Choroid plexus epithelial cell (primary cell): ENCODE measurements around the gene C5orf46.
"Not testable (repeated sequence)": the region's sequence is repeated elsewhere in the genome, so short reads cannot be mapped to it uniquely, and the experiment has no call there.

Source experiments
- DNase-seq: peaks from one replicate; pipeline ENCODE4 v3.0.0-alpha.2; 2010; ENCODE audit warnings: low read depth
- H3K4me3 ChIP-seq: 2 replicates; pipeline ENCODE4 v1.5.1; 2011; ENCODE audit warnings: low read depth, mild to moderate bottlenecking, control low read depth, low read length, moderate library complexity
- CTCF ChIP-seq: conservative IDR thresholded peaks from 2 replicates; pipeline ENCODE4 v1.5.1; 2011; ENCODE audit warnings: low read depth, mild to moderate bottlenecking, control low read depth, inconsistent platforms, low read length, moderate library complexity

C5orf46 gene

GRCh38 chr5:147879784-147880183 lies 26.6 kb downstream of the C5orf46 start:
- no peak for TF ChIP-seq CTCF
- DNase-seq = no peak
- H3K4me3 ChIP-seq = no peak overlapping the region

DNA sequence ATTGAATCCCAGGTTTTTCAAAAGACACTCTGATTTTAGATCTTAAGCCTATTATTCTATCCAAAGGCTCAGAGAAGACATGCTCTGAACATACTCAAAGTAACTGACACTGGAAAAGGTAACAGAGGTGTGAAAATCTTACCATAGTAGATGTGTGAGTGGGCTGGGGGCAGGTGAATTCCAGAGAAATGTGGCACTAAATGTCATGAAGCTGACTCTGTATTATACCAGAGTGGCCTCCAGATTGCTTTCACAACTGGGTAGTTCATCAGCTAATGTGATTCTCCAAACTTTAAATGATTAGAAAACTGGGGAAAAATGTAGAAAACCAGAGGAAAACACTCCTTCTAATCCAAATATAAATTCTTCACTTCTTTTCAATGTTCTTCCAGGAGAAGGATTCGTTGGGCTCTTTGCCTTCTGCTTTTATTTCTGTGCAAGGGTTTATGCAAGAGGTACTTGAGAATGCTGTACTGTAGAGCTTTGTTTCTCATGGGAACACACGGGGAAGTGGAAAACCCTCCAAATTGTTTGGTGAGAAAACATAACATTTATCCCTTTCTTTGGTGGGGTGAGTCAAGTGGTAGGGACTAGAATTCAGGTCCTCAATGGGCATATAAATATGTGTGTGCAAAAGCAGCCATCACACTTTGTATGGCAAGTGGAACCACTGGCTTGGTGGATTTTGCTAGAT lies 28.1 kb downstream of the C5orf46 start, which contains the start of gene SCGB3A2:
Gene SCGB3A2, plus strand, starts transcription at position 646 of the 694 bp plus-strand sequence. CDS start 93 bp downstream, outside the sequence.
- no peak for TF ChIP-seq CTCF

DNA sequence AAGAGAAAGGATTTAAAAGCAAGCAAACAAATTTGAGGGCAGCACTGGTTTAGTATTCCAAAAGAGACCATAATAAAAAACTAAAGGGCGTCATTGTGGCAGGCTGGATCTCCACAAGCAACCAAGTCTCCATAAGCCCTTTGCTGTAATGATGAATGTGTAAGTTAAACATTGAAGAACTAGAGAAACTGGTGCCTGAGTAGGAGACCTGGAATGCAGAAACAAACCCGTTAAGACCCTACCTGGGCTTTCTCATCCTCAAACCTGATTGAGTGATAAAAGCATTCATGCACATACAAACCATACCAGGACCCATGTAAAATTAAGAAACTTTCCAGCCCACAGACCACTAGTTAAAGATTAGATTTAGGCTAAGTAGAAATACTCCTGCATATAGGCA lies 29.7 kb downstream of the C5orf46 start:
- H3K4me3 ChIP-seq = no peak overlapping the region
- no peak for DNase-seq
- TF ChIP-seq CTCF = no peak

More for the DNA sequence above, 28.1 kb downstream of the C5orf46 start, which contains the start of gene SCGB3A2:
- DNase-seq = no peak
- no peak within 1 kb of the TSS for H3K4me3 ChIP-seq

GRCh38 chr5:147876141-147876540 lies 30.2 kb downstream of the C5orf46 start:
- DNase-seq = no peak
- no peak for TF ChIP-seq CTCF

DNA sequence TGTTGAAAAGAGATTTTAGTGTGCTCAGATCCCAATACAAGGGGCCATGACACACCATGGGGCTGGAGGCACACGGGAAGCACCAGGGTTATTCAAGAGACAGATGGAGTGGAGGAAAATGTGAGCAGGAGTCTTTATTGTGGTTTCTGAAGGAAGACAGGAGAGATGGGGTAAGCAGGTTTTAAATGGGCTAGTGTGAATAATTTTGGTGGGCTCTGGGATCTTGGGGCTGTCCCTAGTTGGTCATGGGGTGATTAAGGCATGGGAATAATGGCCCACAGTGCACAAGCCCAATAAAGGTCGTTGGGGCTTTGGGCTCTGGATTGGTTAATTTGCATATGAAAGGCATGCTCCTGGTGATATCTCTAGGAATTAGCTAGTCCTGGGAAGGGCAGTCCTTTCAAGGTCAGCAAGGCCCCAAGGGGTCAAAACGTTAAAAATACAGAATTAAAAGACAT lies 31.4 kb downstream of the C5orf46 start:
- H3K4me3 ChIP-seq = no peak overlapping the region
- DNase-seq = no peak
- no peak for TF ChIP-seq CTCF

More at GRCh38 chr5:147876141-147876540, 30.2 kb downstream of the C5orf46 start:
- no peak overlapping the region for H3K4me3 ChIP-seq

DNA sequence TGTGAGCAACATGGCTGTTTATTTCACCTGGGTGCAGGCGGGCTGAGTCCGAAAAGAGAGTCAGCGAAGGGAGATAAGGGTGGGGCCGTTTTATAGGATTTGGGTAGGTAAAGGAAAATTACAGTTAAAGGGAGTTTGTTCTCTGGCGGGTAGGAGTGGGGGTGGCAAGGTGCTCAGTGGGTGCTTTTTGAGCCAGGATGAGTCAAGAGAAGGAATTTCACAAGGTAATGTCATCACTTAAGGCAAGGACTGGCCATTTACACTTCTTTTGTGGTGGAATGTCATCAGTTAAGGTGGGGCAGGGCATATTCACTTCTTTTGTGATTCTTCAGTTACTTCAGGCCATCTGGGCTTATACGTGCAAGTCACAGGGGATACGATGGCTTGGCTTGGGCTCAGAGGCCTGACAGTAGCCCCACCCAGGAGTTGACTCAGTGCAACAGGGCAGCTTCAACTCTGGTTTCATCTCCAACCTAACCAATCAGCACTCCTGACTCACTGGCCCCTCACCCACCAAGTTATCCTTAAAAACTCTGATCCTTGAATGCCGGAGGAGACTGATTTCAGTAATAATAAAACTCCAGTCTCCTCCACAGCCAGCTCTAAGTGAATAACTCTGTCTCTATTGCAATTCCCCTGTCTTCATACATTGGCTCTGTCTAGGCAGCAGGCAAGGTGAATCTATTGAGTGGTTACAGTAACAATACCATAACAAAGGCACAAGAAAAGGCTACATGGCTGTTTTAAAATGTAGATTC lies 32.0 kb downstream of the C5orf46 start:
- DNase-seq, H3K4me3 ChIP-seq: not testable (repeated sequence)

- H3K4me3 ChIP-seq, DNase-seq: not testable (repeated sequence)
Observed at GRCh38 chr5:147872744-147873435, 33.4 kb downstream of the C5orf46 start.

DNA sequence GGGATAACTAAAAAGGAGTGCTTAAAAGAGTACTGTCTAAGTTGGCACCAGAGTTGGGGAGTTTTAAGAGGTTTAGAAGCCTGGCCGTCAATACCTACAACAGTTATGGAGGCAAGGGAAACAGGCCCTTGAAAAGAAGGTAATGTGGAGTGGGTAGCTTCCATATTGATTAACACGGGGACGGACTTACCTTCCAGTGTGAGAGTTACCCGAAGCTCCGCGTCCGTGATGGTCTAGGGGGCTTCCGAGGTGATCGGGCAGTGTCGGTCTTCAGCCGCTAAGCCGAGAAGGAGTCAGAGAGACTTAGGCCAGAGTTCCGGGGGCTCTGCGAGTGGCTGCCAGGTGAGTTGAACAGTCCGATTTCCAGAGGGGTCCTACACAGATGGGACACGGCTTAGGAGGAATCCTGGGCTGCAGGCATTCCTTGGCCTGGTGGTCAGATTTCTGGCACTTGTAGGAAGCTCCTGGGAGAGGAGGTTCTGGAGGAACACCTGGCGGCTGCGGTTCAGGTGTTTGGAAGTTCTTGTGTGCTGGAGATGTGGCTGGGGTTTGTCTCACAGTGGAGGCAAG lies 34.3 kb downstream of the C5orf46 start:
- not testable (repeated sequence) for H3K4me3 ChIP-seq, DNase-seq

DNA sequence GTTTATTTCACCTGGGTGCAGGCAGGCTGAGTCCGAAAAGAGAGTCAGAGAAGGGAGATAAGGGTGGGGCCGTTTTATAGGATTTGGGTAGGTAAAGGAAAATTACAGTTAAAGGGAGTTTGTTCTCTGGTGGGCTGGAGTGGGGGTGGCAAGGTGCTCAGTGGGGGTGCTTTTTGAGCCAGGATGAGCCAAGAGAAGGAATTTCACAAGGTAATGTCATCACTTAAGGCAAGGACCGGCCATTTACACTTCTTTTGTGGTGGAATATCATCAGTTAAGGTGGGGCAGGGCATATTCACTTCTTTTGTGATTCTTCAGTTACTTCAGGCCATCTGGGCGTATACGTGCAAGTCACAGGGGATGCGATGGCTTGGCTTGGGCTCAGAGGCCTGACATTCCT lies 36.4 kb downstream of the C5orf46 start:
- DNase-seq, H3K4me3 ChIP-seq: not testable (repeated sequence)
